HG02973 (cell line): ENCODE results near the gene FBXO31.

Source experiments
- ATAC-seq: cut with Tn5 transposase; IDR thresholded peaks from one replicate; pipeline ENCODE4 v1.9.1; 2021; ENCODE audit warnings: moderate library complexity; ENCODE audit not compliant: unreplicated experiment

FBXO31 gene

DNA sequence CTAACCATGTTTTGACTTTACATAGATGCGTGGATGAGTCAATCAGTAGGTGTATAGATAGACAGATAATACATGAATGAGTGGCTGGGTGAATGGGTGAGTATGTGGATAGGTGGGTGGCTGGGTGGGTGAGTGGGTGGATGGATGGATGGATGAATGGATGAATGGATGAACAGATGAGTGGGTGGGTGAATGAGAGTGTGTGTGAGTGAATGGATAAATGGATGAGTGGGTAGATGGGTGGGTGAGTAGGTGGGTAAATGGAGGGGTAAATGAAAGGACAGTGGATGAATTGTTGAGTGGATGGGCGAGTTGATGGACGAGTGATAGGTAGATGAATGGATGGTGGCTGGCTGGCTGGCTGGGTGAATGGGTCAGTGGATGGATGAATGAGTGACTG, 89.6 kb downstream of the FBXO31 start:
- no peak for ATAC-seq

DNA sequence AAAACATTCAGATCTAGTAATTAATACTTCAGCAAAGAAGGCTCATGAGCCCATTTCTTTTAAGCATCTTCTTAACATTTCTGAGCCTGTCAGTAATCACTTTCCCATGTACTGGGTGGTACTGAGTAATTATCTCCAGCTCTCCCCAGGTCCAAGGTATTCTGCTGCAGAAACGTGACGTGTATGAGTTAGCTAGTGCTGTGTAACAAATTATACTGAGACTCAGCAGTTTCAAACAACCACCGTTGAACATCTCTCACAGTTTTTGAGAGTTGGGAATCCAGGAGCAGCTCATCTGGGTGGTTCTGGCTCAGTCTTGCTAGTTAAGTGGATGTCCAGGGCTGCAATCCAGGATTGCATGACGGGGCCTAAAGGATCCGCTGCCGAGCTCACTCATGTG, 91.6 kb downstream of the FBXO31 start:
- no peak for ATAC-seq

- ATAC-seq: no peak
Observed at GRCh38 chr16:87288753-87289362, 94.7 kb downstream of the FBXO31 start.

- ATAC-seq: no peak
Observed at GRCh38 chr16:87286839-87287626, 96.5 kb downstream of the FBXO31 start.

- ATAC-seq: no peak
Observed at GRCh38 chr16:87284183-87284582, 99.4 kb downstream of the FBXO31 start.

DNA sequence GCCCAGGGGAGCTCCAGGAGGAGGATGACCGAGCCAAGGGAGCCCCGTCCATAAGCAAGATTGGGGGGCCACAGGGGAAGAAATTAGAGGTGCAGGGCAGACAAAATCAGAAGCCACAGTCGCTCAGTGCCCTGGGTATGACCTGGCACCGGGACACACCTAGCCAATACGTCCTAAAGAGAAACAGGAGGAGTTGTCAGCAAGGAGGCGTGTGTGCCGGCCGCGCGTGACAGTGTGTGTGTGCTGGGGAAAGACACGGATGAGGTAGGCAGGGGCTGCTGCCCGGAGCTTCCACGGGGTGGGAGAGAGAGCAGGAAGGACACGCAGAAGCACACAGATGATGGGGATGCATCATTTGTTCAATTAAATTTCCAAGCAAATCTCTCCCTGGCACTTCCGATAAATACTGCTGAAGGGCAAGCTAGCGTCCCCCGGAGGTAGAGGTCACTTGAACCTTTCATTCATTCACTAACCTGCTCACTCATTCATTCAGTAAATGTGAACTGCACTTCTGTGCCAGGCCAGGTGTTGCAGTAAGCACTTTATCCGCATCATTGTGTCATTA, 104.4 kb downstream of the FBXO31 start:
- ATAC-seq: no peak

- ATAC-seq: no peak
Observed at GRCh38 chr16:87278191-87279093, 105.1 kb downstream of the FBXO31 start.
